ELR (cell line): ENCODE measurements around the gene SEPTIN6.

ENCODE experiments used
- DNase-seq: peaks from one replicate; pipeline ENCODE4 v3.0.0-alpha.2; 2015; ENCODE audit warnings: low read depth

The SEPTIN6 gene

GRCh38 chrX:119648421-119648775, 44.6 kb downstream of the SEPTIN6 start:
- DNase-seq: no peak

- DNase-seq: no peak
Measured at GRCh38 chrX:119647552-119648420, 45.2 kb downstream of the SEPTIN6 start.

- no peak for DNase-seq
Measured at GRCh38 chrX:119647089-119647488, 45.9 kb downstream of the SEPTIN6 start.

- no peak for DNase-seq
Measured at GRCh38 chrX:119646515-119646914, 46.5 kb downstream of the SEPTIN6 start.

GRCh38 chrX:119643696-119644095, 49.3 kb downstream of the SEPTIN6 start:
- no peak for DNase-seq
